Brain microvascular endothelial cell (primary cell): ENCODE results near the gene VSTM4.

ENCODE experiments used
- DNase-seq: peaks from one replicate; pipeline ENCODE4 v3.0.0-alpha.2; 2020
- H3K27ac ChIP-seq: fragments of 250-450 bp; sonication (Bioruptor Pico); 2 replicates; pipeline ENCODE4 v1.5.1; 2020; ENCODE audit warnings: mild to moderate bottlenecking, moderate library complexity
- H3K27me3 ChIP-seq: fragments of 250-450 bp; sonication (Bioruptor Pico); replicated peaks from 2 replicates; pipeline ENCODE4 v1.5.1; 2020; ENCODE audit warnings: mild to moderate bottlenecking
- H3K36me3 ChIP-seq: fragments of 250-450 bp; sonication (Bioruptor Pico); replicated peaks from 2 replicates; pipeline ENCODE4 v1.5.1; 2020; ENCODE audit warnings: mild to moderate bottlenecking
- H3K4me3 ChIP-seq: 2 replicates; pipeline ENCODE4 v1.5.1; 2011; ENCODE audit warnings: low read depth, mild to moderate bottlenecking, control low read depth, low read length, moderate library complexity
- CTCF ChIP-seq: IDR thresholded peaks from 2 replicates; pipeline ENCODE4 v1.5.1; 2011; ENCODE audit warnings: low read depth, mild to moderate bottlenecking, moderate library complexity, low read length, control low read depth, inconsistent platforms; ENCODE audit errors: missing control alignments
- in situ Hi-C: cut with HindIII; loops from 2 replicates; pipeline ENCODE4 v1.10.0; 2017; ENCODE audit warnings: low sequenced_read_pairs, low pct_ligation_motif_present

Gene VSTM4

GRCh38 chr10:49151481-49151880 lies 36.2 kb upstream of the VSTM4 start:
- H3K36me3 ChIP-seq: no peaks in the 10 kb centered on the region
- H3K27ac ChIP-seq: no peak overlapping the region
- no peak overlapping the region for H3K4me3 ChIP-seq
- no peak for TF ChIP-seq CTCF
- in situ Hi-C loops: no loop called here
- no peaks in the 10 kb centered on the region for H3K27me3 ChIP-seq
- no peak for DNase-seq

GRCh38 chr10:49151025-49151445 lies 35.7 kb upstream of the VSTM4 start:
- H3K27ac ChIP-seq: no peak overlapping the region
- no peak overlapping the region for H3K4me3 ChIP-seq
- no peaks in the 10 kb centered on the region for H3K36me3 ChIP-seq
- DNase-seq: no peak
- no peak for TF ChIP-seq CTCF
- H3K27me3 ChIP-seq: no peaks in the 10 kb centered on the region
- in situ Hi-C loops: no loop called here

GRCh38 chr10:49150426-49150825 lies 35.1 kb upstream of the VSTM4 start:
- in situ Hi-C loops: no loop called here
- Histone ChIP-seq H3K27ac (no peak overlapping the region), H3K4me3 (no peak overlapping the region), H3K27me3 (no peaks in the 10 kb centered on the region), H3K36me3 (no peaks in the 10 kb centered on the region)
- no peak for TF ChIP-seq CTCF
- no peak for DNase-seq

- DNase-seq: no peak
- no peaks in the 10 kb centered on the region for H3K36me3 ChIP-seq
- H3K27me3 ChIP-seq: no peaks in the 10 kb centered on the region
- H3K4me3 ChIP-seq: no peak overlapping the region
- H3K27ac ChIP-seq: no peak overlapping the region
- no peak for TF ChIP-seq CTCF
- in situ Hi-C loops: no loop called here
Measured at GRCh38 chr10:49149881-49150280, 34.6 kb upstream of the VSTM4 start.

GRCh38 chr10:49144058-49144720 lies 28.9 kb upstream of the VSTM4 start:
- Histone ChIP-seq H3K27me3 (no peaks in the 10 kb centered on the region), H3K36me3 (no peaks in the 10 kb centered on the region), H3K4me3 (no peak overlapping the region), H3K27ac (no peak overlapping the region)
- DNase-seq: no peak
- in situ Hi-C loops: no loop called here
- no peak for TF ChIP-seq CTCF

GRCh38 chr10:49143249-49143648 lies 27.9 kb upstream of the VSTM4 start:
- H3K27ac ChIP-seq: no peak overlapping the region
- no peaks in the 10 kb centered on the region for H3K36me3 ChIP-seq
- no peaks in the 10 kb centered on the region for H3K27me3 ChIP-seq
- no peak for TF ChIP-seq CTCF
- DNase-seq: no peak
- in situ Hi-C loops: no loop called here
- H3K4me3 ChIP-seq: no peak overlapping the region
